NCI-H128 (cell line): Measurements from ENCODE around the gene SSBP3.

ENCODE experiments used
- DNase-seq: peaks from one replicate; lab custom pipeline; 2025; ENCODE audit not compliant: unreplicated experiment; lab: John Stamatoyannopoulos, UW

SSBP3 gene

GRCh38 chr1:54331843-54332463 lies 74.2 kb downstream of the SSBP3 start:
- no peak for DNase-seq

- DNase-seq: no peak
These were observed 75.0 kb downstream of the SSBP3 start for GRCh38 chr1:54331091-54331772.

GRCh38 chr1:54329312-54330003 lies 76.7 kb downstream of the SSBP3 start:
- no peak for DNase-seq

- DNase-seq: no peak
These were observed 78.0 kb downstream of the SSBP3 start for GRCh38 chr1:54328066-54328636.

- DNase-seq: no peak
These were observed 78.7 kb downstream of the SSBP3 start for GRCh38 chr1:54327386-54328065.

- no peak for DNase-seq
These were observed 79.4 kb downstream of the SSBP3 start for GRCh38 chr1:54326543-54327385.

GRCh38 chr1:54325703-54326461 lies 80.3 kb downstream of the SSBP3 start:
- DNase-seq: no peak

GRCh38 chr1:54325284-54325683 lies 80.9 kb downstream of the SSBP3 start:
- DNase-seq: no peak

- DNase-seq: no peak
These were observed 81.7 kb downstream of the SSBP3 start for GRCh38 chr1:54324251-54325140.

- DNase-seq: no peak
These were observed 82.3 kb downstream of the SSBP3 start for GRCh38 chr1:54323921-54324250.

GRCh38 chr1:54323324-54323739 lies 82.9 kb downstream of the SSBP3 start:
- no peak for DNase-seq

- DNase-seq: no peak
These were observed 87.9 kb downstream of the SSBP3 start for GRCh38 chr1:54318246-54318814.

- DNase-seq: no peak
These were observed 89.1 kb downstream of the SSBP3 start for GRCh38 chr1:54317084-54317483.

GRCh38 chr1:54315099-54315498 lies 91.1 kb downstream of the SSBP3 start:
- no peak for DNase-seq

- DNase-seq: no peak
These were observed 91.5 kb downstream of the SSBP3 start for GRCh38 chr1:54314696-54315095.

- no peak for DNase-seq
These were observed 93.3 kb downstream of the SSBP3 start for GRCh38 chr1:54312796-54313316.

GRCh38 chr1:54311506-54311905 lies 94.7 kb downstream of the SSBP3 start:
- DNase-seq: no peak
